Measurements from ENCODE around the gene APOBEC3G. TPM values are rescaled to one million over a fixed set of nuclear protein-coding genes. Genes with fewer than 3 reads are reported as not detected.

The APOBEC3G gene
- total and polyA plus RNA-seq, 2 of the 13 experiments (the other 11 are each of a cell fraction or from before 2014, with no cell fraction given): 3.2 to 4.1 TPM

GRCh38 chr22:39130892-39131855 lies 54.1 kb downstream of the APOBEC3G start (continued):
- TF ChIP-seq SMC3 (IDR thresholded peaks at IDR 0.05; ENCODE audit: low read length) (no peak), ZNF780A (CRISPR knock-in tag; IDR thresholded peaks at IDR 0.05) (no peak), GATAD1 (CRISPR knock-in tag; IDR thresholded peaks at IDR 0.05) (no peak), ZFP91 (CRISPR knock-in tag; IDR thresholded peaks at IDR 0.05; ENCODE audit: borderline replicate concordance) (peak; percentile 70), ZBTB3 (CRISPR knock-in tag; IDR thresholded peaks at IDR 0.05; ENCODE audit: borderline replicate concordance, low read depth) (no peak), ZMYM4 (CRISPR knock-in tag; IDR thresholded peaks at IDR 0.05) (no peak), CEBPG (CRISPR knock-in tag; IDR thresholded peaks at IDR 0.05) (peak; percentile 76), ATF1 (CRISPR knock-in tag; IDR thresholded peaks at IDR 0.05) (no peak), CEBPB (IDR thresholded peaks at IDR 0.05; ENCODE audit: borderline replicate concordance, low read depth, low read length) (peak; percentile 72), ARNT2 (CRISPR knock-in tag; IDR thresholded peaks at IDR 0.05; ENCODE audit: low read depth) (0 out of 2 replicates have a peak, but pooled peaks have one; percentile 24), MED1 (CRISPR knock-in tag; IDR thresholded peaks at IDR 0.05) (0 out of 2 replicates have a peak, but pooled peaks have one; percentile 28), ONECUT2 (CRISPR knock-in tag; IDR thresholded peaks at IDR 0.05) (no peak), SOX5 (CRISPR knock-in tag; IDR thresholded peaks at IDR 0.05; ENCODE audit: borderline replicate concordance) (no peak), PATZ1 (CRISPR knock-in tag; IDR thresholded peaks at IDR 0.05) (peak; percentile 65), GATAD2A (CRISPR knock-in tag; IDR thresholded peaks at IDR 0.05) (peak; percentile 7; the same call in 1 of the 2 replicates), MYC (CRISPR knock-in tag; IDR thresholded peaks at IDR 0.05; ENCODE audit: borderline replicate concordance) (peak; percentile 28; the same call in 1 of the 2 replicates), ZNF576 (CRISPR knock-in tag; IDR thresholded peaks at IDR 0.05) (no peak), ZBTB34 (CRISPR knock-in tag; IDR thresholded peaks at IDR 0.05) (no peak), GZF1 (CRISPR knock-in tag; IDR thresholded peaks at IDR 0.05) (no peak), ZNF589 (CRISPR knock-in tag; conservative IDR thresholded peaks at IDR 0.05) (no peak), TEAD3 (CRISPR knock-in tag; optimal IDR thresholded peaks at IDR 0.05; ENCODE audit: borderline replicate concordance) (peak; percentile 49), STAG1 (CRISPR knock-in tag; IDR thresholded peaks at IDR 0.05) (no peak)

Measured in HepG2 (cell line).